Esophagus squamous epithelium (tissue), 5 donors: Measurements from ENCODE around the gene ATXN7L3. TPM values are rescaled to one million over a fixed set of nuclear protein-coding genes. Genes with fewer than 3 reads are reported as not detected.

Experiments
- DNase-seq: peaks from one replicate; lab custom pipeline; 2025; lab: John Stamatoyannopoulos, UW
- H3K27ac ChIP-seq, 4 donors: fragments of 200-600 bp; sonication (generic); one replicate each; pipeline ENCODE4 v1.5.1; 2016 to 2019; ENCODE audit warnings: mild to moderate bottlenecking in 1 of 4
- H3K27me3 ChIP-seq, 4 donors: fragments of 200-600 bp; sonication (generic); 1 replicate in 3 of 4; 2 replicates in 1 of 4; pipeline versions ENCODE4 v1.5.1 to v1.6.0; 2017 to 2021; ENCODE audit warnings: antibody characterized with exemption in 1 of 4
- H3K36me3 ChIP-seq, 3 donors: fragments of 200-600 bp; sonication (generic); one replicate each; pipeline ENCODE4 v1.5.1; 2016 to 2019
- H3K4me1 ChIP-seq, 3 donors: fragments of 200-600 bp; sonication (generic); one replicate each; pipeline ENCODE4 v1.5.1; 2017 to 2019
- H3K4me3 ChIP-seq, 4 donors: fragments of 200-600 bp; sonication (generic); 1 replicate in 3 of 4; 2 replicates in 1 of 4; pipeline ENCODE4 v1.5.1; 2016 to 2019; ENCODE audit warnings: mild to moderate bottlenecking in 2 of 4, moderate library complexity in 1 of 4
- H3K9me3 ChIP-seq, 3 donors: fragments of 200-600 bp; sonication (generic); one replicate each; pipeline ENCODE4 v1.5.1; 2016 to 2019
- POLR2A ChIP-seq, 4 donors: fragments of 450-650 bp; IDR thresholded peaks; one replicate each; pipeline ENCODE4 v1.6.1; 2017; ENCODE audit warnings: antibody characterized with exemption in 4 of 4, mild to moderate bottlenecking in 4 of 4, moderate library complexity in 3 of 4
- WGBS, 2 donors: methylation state at CpG; one replicate each; pipeline ENCODE4 v1.1.5; 2018; 5-methylcytosine and 5-hydroxymethylcytosine counted together
- intact Hi-C: fragments of 100-400 bp; cut with DNase I; formaldehyde crosslinking; loops from one replicate; pipeline ENCODE4 v1.15.0; 2022
- total RNA-seq, 4 donors: library from RNA; depleted of rRNA; stranded (reverse); fragments of >200 nt; gene quantifications; one replicate each; pipeline ENCODE4 v1.1.0, GENCODE V29; 2016
- TF ChIP-seq, protein P1 (sequence below), 6 experiments: fragments of 450-650 bp in 4 of 6; fragments of 200-600 bp in 2 of 6; sonication (generic) in 2 of 6; IDR thresholded peaks; one replicate each; pipeline ENCODE4 v1.5.1; 2016 to 2019; ENCODE audit warnings: antibody characterized with exemption in 6 of 6, mild to moderate bottlenecking in 4 of 6, moderate library complexity in 4 of 6
- donor health status: DM: yes; HTN: yes; CAD: no.

ATXN7L3 gene
- total RNA-seq, 4 donors from 2014 or later: 37.7 to 47.3 (median 44.0) TPM

GRCh38 chr17:44197107-44197506 lies 2.6 kb downstream of the ATXN7L3 start:
- peaks cover 26 to 53% (median 36%) of the 10 kb centered on the region in 3 donors for H3K4me1 ChIP-seq
- peak overlapping the region in 2 of 4 donors; percentile 99 to 100 for H3K27ac ChIP-seq
- TF ChIP-seq, protein P1, sequence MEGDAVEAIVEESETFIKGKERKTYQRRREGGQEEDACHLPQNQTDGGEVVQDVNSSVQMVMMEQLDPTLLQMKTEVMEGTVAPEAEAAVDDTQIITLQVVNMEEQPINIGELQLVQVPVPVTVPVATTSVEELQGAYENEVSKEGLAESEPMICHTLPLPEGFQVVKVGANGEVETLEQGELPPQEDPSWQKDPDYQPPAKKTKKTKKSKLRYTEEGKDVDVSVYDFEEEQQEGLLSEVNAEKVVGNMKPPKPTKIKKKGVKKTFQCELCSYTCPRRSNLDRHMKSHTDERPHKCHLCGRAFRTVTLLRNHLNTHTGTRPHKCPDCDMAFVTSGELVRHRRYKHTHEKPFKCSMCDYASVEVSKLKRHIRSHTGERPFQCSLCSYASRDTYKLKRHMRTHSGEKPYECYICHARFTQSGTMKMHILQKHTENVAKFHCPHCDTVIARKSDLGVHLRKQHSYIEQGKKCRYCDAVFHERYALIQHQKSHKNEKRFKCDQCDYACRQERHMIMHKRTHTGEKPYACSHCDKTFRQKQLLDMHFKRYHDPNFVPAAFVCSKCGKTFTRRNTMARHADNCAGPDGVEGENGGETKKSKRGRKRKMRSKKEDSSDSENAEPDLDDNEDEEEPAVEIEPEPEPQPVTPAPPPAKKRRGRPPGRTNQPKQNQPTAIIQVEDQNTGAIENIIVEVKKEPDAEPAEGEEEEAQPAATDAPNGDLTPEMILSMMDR (IDR thresholded peaks at IDR 0.05): no peak
- no peak for TF ChIP-seq POLR2A (IDR thresholded peaks at IDR 0.05)
- H3K9me3 ChIP-seq: no peaks in the 10 kb centered on the region
- H3K27me3 ChIP-seq: no peaks in the 10 kb centered on the region
- H3K36me3 ChIP-seq: peaks cover 28 to 52% (median 39%) of the 10 kb centered on the region in 3 donors
- no peak for DNase-seq
- H3K4me3 ChIP-seq: no peak overlapping the region
- intact Hi-C loops: no loop called here
- 92 to 93% methylated on average over 5 to 6 of the region's 15 CpGs for WGBS, 2 donors

DNA sequence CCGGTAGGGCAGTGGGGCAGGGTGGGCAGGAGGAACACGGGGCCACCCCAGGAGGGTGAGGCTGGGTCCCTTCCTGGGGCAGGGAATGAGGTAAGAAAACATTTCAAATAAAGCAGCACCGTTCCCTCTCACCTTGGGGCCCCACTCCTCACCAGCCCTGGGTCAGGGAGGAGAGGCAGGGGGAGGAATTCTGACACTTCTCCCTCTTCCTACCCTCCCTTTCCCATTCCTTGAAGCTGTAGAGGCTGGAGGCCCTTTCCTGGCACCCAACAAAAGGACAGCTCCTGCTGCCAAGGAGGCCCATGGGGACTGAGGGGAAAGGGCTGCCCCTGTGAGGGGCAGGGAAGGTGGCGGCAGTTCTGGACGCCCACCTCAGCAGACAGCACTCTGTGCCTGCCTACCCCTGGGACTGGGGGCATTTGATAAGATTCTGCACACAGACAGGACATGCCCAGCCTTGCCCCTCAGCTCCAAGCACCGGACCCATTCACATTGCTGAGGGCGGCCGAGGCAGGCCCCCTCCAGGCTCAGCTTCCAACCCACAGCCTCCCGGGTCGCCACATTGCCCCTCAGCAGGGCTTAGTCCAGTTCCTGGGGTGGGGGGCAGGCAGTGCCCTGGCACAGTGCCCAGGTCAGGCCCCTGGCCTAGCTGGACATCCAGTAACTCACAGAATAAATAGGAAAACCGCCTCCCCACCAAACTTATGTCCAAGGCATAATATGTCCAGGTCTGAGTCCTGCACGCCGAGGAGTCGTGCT lies 6.2 kb downstream of the ATXN7L3 start:
- TF ChIP-seq POLR2A (IDR thresholded peaks at IDR 0.05): no peak
- TF ChIP-seq, protein P1 (IDR thresholded peaks at IDR 0.05): no peak
- Histone ChIP-seq H3K4me3 (no peak overlapping the region), H3K9me3 (no peaks in the 10 kb centered on the region), H3K27ac (peak overlapping the region; percentile 59 to 71 (median 64)), H3K27me3 (no peaks in the 10 kb centered on the region), H3K4me1 (peaks cover 27 to 56% (median 34%) of the 10 kb centered on the region in 3 donors), H3K36me3 (peaks cover 39 to 82% (median 50%) of the 10 kb centered on the region in 3 donors)
- DNase-seq: no peak
- intact Hi-C loops: no loop called here
- 45 to 84% methylated on average over 6 to 7 of the region's 14 CpGs for WGBS, 2 donors

DNA sequence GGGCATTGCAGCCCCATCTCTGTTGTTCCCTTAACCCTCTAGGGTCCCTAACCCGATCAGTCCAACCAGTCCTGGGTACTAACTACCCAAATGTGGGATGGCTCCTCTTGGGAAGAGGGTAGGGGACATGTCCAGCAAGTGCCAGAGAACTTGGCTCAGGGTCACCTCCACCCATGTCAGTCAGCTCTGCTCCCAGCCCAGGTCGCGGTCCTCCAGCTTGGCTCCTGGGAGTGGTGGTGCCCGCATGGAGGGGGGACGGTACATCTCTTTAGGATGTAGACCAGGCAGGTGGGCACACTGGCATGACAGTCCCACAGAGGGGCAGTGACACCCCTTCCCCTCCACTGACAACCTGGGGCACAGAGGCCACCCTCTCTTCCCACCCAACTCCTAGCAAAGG lies 6.9 kb downstream of the ATXN7L3 start:
- WGBS, 2 donors: 84 to 100% methylated on average over 1 to 3 of the region's 5 CpGs
- Histone ChIP-seq H3K27ac (peak overlapping the region; percentile 59 to 71 (median 64)), H3K27me3 (no peaks in the 10 kb centered on the region), H3K4me1 (peaks cover 20 to 56% (median 36%) of the 10 kb centered on the region in 3 donors), H3K9me3 (no peaks in the 10 kb centered on the region), H3K4me3 (no peak overlapping the region), H3K36me3 (peaks cover 39 to 82% (median 50%) of the 10 kb centered on the region in 3 donors)
- intact Hi-C loops: no loop called here
- TF ChIP-seq, protein P1 (IDR thresholded peaks at IDR 0.05): no peak
- no peak for TF ChIP-seq POLR2A (IDR thresholded peaks at IDR 0.05)
- no peak for DNase-seq

GRCh38 chr17:44191941-44192496 lies 7.7 kb downstream of the ATXN7L3 start:
- Histone ChIP-seq H3K9me3 (no peaks in the 10 kb centered on the region), H3K27me3 (no peaks in the 10 kb centered on the region), H3K27ac (peak overlapping the region; percentile 59 to 71 (median 64)), H3K4me1 (peaks cover 13 to 53% (median 28%) of the 10 kb centered on the region in 3 donors), H3K4me3 (no peak overlapping the region), H3K36me3 (peaks cover 34 to 75% (median 44%) of the 10 kb centered on the region in 3 donors)
- intact Hi-C loops: no loop called here
- no peak for DNase-seq
- 61 to 72% methylated on average over 6 to 7 of the region's 7 CpGs for WGBS, 2 donors
- TF ChIP-seq POLR2A (IDR thresholded peaks at IDR 0.05): no peak
- TF ChIP-seq, protein P1 (IDR thresholded peaks at IDR 0.05): no peak

DNA sequence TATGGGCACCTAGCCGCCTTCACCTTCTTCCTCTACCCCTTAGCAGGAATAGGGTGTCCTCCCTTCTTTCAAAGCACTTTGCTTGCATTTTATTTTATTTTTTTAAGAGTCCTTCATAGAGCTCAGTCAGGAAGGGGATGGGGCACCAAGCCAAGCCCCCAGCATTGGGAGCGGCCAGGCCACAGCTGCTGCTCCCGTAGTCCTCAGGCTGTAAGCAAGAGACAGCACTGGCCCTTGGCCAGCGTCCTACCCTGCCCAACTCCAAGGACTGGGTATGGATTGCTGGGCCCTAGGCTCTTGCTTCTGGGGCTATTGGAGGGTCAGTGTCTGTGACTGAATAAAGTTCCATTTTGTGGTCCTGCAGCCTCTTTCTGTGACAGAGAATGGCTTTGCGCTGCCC lies 8.3 kb downstream of the ATXN7L3 start:
- no peaks in the 10 kb centered on the region for H3K27me3 ChIP-seq
- DNase-seq: no peak
- TF ChIP-seq POLR2A (IDR thresholded peaks at IDR 0.05): no peak
- TF ChIP-seq, protein P1 (IDR thresholded peaks at IDR 0.05): no peak
- no peak overlapping the region for H3K4me3 ChIP-seq
- 73 to 92% methylated on average over 4 to 5 of the region's 5 CpGs for WGBS, 2 donors
- peak overlapping the region; percentile 59 to 71 (median 64) for H3K27ac ChIP-seq
- H3K36me3 ChIP-seq: peaks cover 32 to 68% (median 42%) of the 10 kb centered on the region in 3 donors
- peaks cover 12 to 50% (median 28%) of the 10 kb centered on the region in 3 donors for H3K4me1 ChIP-seq
- no peaks in the 10 kb centered on the region for H3K9me3 ChIP-seq
- intact Hi-C loops: no loop called here
